ENCODE measurements around the gene PRIMPOL. TPM values are rescaled to one million over a fixed set of nuclear protein-coding genes. Genes with fewer than 3 reads are reported as not detected.
"Not testable (repeated sequence)": the region's sequence is repeated elsewhere in the genome, so short reads cannot be mapped to it uniquely, and the experiment has no call there.

Gene PRIMPOL
- total RNA-seq, 1 experiment from 2014 or later = 29.5 TPM

GRCh38 chr4:184649971-184650855 is 675 bp downstream of the PRIMPOL start:
- ChIA-PET POLR2A (ENCODE audit: unreplicated experiment) (interaction anchor here (0.6 to 1.0 kb wide), 7 partner anchors 14 to 1467 kb away, joined by 5 to 25 read pairs (median 12); no protein-coding TSS in a partner anchor), CTCF (interaction anchor here (0.6 to 1.0 kb wide), 3 partner anchors 54 to 386 kb away, joined by 3 to 7 read pairs (median 3); no protein-coding TSS in a partner anchor)
- BruUV-seq (replicated peaks) = TSS peak; percentile 91

GRCh38 chr4:184651899-184652298 is 2.4 kb downstream of the PRIMPOL start:
- no peak overlapping the region for H3K4me2 ChIP-seq
- CTCF ChIA-PET = no interaction called here
- H3K36me3 ChIP-seq (ENCODE audit: low read depth) = no peaks in the 10 kb centered on the region
- H3K9me2 ChIP-seq (ENCODE audit: insufficient read depth) = no peaks in the 10 kb centered on the region
- peaks cover 24% of the 10 kb centered on the region for H3K79me2 ChIP-seq (ENCODE audit: low read depth)
- H3K9me3 ChIP-seq (ENCODE audit: insufficient read depth, low read depth) = no peaks in the 10 kb centered on the region
- no TSS peak for BruUV-seq (replicated peaks)
- H3K4me3 ChIP-seq = no peak overlapping the region
- H3K4me1 ChIP-seq (replicated peaks; ENCODE audit: insufficient read depth) = peaks cover 15% of the 10 kb centered on the region
- no peaks in the 10 kb centered on the region; the same call in 1 of the 2 replicates for H4K20me1 ChIP-seq (ENCODE audit: insufficient read depth)
- no peak for DNase-seq
- no peaks in the 10 kb centered on the region for H3F3A ChIP-seq (ENCODE audit: insufficient read depth, low read depth)
- intact Hi-C loops (cut with micrococcal nuclease; ENCODE audit: unreplicated experiment) = loop anchor here (5.0 kb wide), 1 partner anchor 95 kb away; no protein-coding TSS in a partner anchor
- H3K27me3 ChIP-seq (ENCODE audit: insufficient read depth, low read depth) = no peaks in the 10 kb centered on the region
- H3K27ac ChIP-seq = no peak overlapping the region
- TF ChIP-seq CTCF (conservative IDR thresholded peaks at IDR 0.05) (no peak), EZH2 (IDR thresholded peaks at IDR 0.05; ENCODE audit: low read depth) (no peak)
- POLR2A ChIA-PET (ENCODE audit: unreplicated experiment) = no interaction called here
- no peak overlapping the region for H2AFZ ChIP-seq

More at GRCh38 chr4:184649971-184650855, 675 bp downstream of the PRIMPOL start:
- Histone ChIP-seq H2AFZ (peak overlapping the region; percentile 74), H4K20me1 (ENCODE audit: insufficient read depth) (no peaks in the 10 kb centered on the region; the same call in 1 of the 2 replicates), H3K4me1 (replicated peaks; ENCODE audit: insufficient read depth) (peaks cover 20% of the 10 kb centered on the region), H3K36me3 (ENCODE audit: low read depth) (no peaks in the 10 kb centered on the region), H3K9me3 (ENCODE audit: insufficient read depth, low read depth) (no peaks in the 10 kb centered on the region), H3K9me2 (ENCODE audit: insufficient read depth) (no peaks in the 10 kb centered on the region), H3K79me2 (ENCODE audit: low read depth) (peaks cover 41% of the 10 kb centered on the region), H3K27ac (peak overlapping the region; percentile 32; the same call in 1 of the 2 replicates), H3K4me2 (peak overlapping the region; percentile 75), H3F3A (ENCODE audit: insufficient read depth, low read depth) (no peaks in the 10 kb centered on the region), H3K27me3 (ENCODE audit: insufficient read depth, low read depth) (no peaks in the 10 kb centered on the region), H3K4me3 (peak overlapping the region; percentile 68)
- TF ChIP-seq CTCF (conservative IDR thresholded peaks at IDR 0.05) = no peak
- no peak for TF ChIP-seq EZH2 (IDR thresholded peaks at IDR 0.05; ENCODE audit: low read depth)
- peak in 1 of 2 experiments; percentile 29 for DNase-seq
- intact Hi-C loops (cut with micrococcal nuclease; ENCODE audit: unreplicated experiment) = loop anchor here (1.0 to 10.0 kb wide), 9 partner anchors 53 to 384 kb away; partner anchors contain the start of gene IRF2

DNA sequence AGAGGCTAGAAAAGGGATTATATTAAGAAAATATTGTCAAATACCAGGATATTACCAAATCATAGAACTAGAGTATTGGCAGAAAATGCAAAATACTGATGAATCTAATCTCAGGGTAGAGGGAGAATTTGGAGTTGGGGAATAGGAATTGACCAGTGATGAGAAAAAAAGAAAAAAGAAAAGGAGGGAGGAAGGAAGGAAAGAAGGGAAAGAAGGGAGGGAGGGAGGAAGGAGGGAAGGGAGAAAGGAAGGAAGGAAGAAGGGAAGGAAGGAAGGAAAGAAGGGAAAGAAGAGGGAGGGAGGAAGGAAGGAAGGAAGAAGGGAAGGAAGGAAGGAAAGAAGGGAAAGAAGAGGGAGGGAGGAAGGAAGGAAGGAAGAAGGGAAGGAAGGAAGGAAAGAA is 3.1 kb downstream of the PRIMPOL start:
- H3K27me3 ChIP-seq (ENCODE audit: insufficient read depth, low read depth); H3K4me1 ChIP-seq (replicated peaks; ENCODE audit: insufficient read depth); DNase-seq; H3K4me3 ChIP-seq; H3K36me3 ChIP-seq (ENCODE audit: low read depth); H3F3A ChIP-seq (ENCODE audit: insufficient read depth, low read depth); H3K9me3 ChIP-seq (ENCODE audit: insufficient read depth, low read depth); H4K20me1 ChIP-seq (ENCODE audit: insufficient read depth); BruUV-seq (replicated peaks); H2AFZ ChIP-seq; POLR2A ChIA-PET (ENCODE audit: unreplicated experiment); H3K4me2 ChIP-seq; H3K27ac ChIP-seq; CTCF ChIA-PET; H3K9me2 ChIP-seq (ENCODE audit: insufficient read depth): not testable (repeated sequence)
- peaks cover 16% of the 10 kb centered on the region for H3K79me2 ChIP-seq (ENCODE audit: low read depth)
- intact Hi-C loops (cut with micrococcal nuclease; ENCODE audit: unreplicated experiment) = loop anchor here (5.0 kb wide), 1 partner anchor 95 kb away; no protein-coding TSS in a partner anchor
